ENCODE measurements around the gene MAD2L1BP. TPM values are rescaled to one million over a fixed set of nuclear protein-coding genes. Genes with fewer than 3 reads are reported as not detected.

Gene MAD2L1BP
- total RNA-seq, 3 donors from 2014 or later: 25.7 to 51.4 (median 41.4) TPM

GRCh38 chr6:43634702-43635303, 837 bp upstream of the MAD2L1BP start:
- no peak overlapping the region for H3K4me3 ChIP-seq
- intact Hi-C loops (cut with DNase I, micrococcal nuclease): no loop called here
- TF ChIP-seq CTCF (IDR thresholded peaks at IDR 0.05): no peak
- no peaks in the 10 kb centered on the region for H3K36me3 ChIP-seq (ENCODE audit: low read depth)
- H3K4me1 ChIP-seq (ENCODE audit: low read depth): peaks cover 28% of the 10 kb centered on the region
- ATAC-seq (no peak), DNase-seq (no peak)
- no peaks in the 10 kb centered on the region for H3K9me3 ChIP-seq

- peak overlapping the region; percentile 68 for H3K4me3 ChIP-seq
- DNase-seq (no peak), ATAC-seq (peak; percentile 26)
- no peaks in the 10 kb centered on the region for H3K9me3 ChIP-seq
- H3K4me1 ChIP-seq (ENCODE audit: low read depth): peaks cover 21% of the 10 kb centered on the region
- TF ChIP-seq CTCF (IDR thresholded peaks at IDR 0.05): no peak
- intact Hi-C loops (cut with DNase I, micrococcal nuclease): no loop called here
- H3K36me3 ChIP-seq (ENCODE audit: low read depth): peaks cover 7% of the 10 kb centered on the region
Measured at GRCh38 chr6:43636308-43636659, 644 bp downstream of the MAD2L1BP start.

GRCh38 chr6:43639984-43640800, 4.6 kb downstream of the MAD2L1BP start:
- peaks cover 21% of the 10 kb centered on the region for H3K4me1 ChIP-seq (ENCODE audit: low read depth)
- ATAC-seq: no peak
- peaks cover 7% of the 10 kb centered on the region for H3K36me3 ChIP-seq (ENCODE audit: low read depth)
- DNase-seq: no peak
- intact Hi-C loops (cut with DNase I, micrococcal nuclease): no loop called here
- no peaks in the 10 kb centered on the region for H3K9me3 ChIP-seq
- TF ChIP-seq CTCF (IDR thresholded peaks at IDR 0.05): no peak
- H3K4me3 ChIP-seq: no peak overlapping the region

- ATAC-seq: peak; percentile 83
- H3K4me3 ChIP-seq: no peak within 1 kb of the TSS
- no peak for TF ChIP-seq CTCF (IDR thresholded peaks at IDR 0.05)
- intact Hi-C loops (cut with DNase I, micrococcal nuclease): no loop called here
- H3K4me1 ChIP-seq (ENCODE audit: low read depth): peaks cover 9% of the 10 kb centered on the region
- H3K9me3 ChIP-seq: no peaks in the 10 kb centered on the region
- peaks cover 7% of the 10 kb centered on the region for H3K36me3 ChIP-seq (ENCODE audit: low read depth)
- peak; percentile 81 to 85 (median 81) for DNase-seq
Measured at GRCh38 chr6:43644940-43645612, 9.4 kb downstream of the MAD2L1BP start, which contains the start of gene RSPH9. Gene RSPH9 (plus strand): TSS chr6:43645036. CDS start chr6:43645099, 63 bp downstream.

- TF ChIP-seq CTCF (IDR thresholded peaks at IDR 0.05): no peak
- ATAC-seq: no peak
- H3K36me3 ChIP-seq (ENCODE audit: low read depth): peaks cover 3% of the 10 kb centered on the region
Measured at GRCh38 chr6:43645613-43645964, 9.9 kb downstream of the MAD2L1BP start.

More at GRCh38 chr6:43645613-43645964, 9.9 kb downstream of the MAD2L1BP start:
- H3K9me3 ChIP-seq: no peaks in the 10 kb centered on the region
- peaks cover 9% of the 10 kb centered on the region for H3K4me1 ChIP-seq (ENCODE audit: low read depth)
- intact Hi-C loops (cut with DNase I, micrococcal nuclease): no loop called here
- DNase-seq: no peak
- no peak overlapping the region for H3K4me3 ChIP-seq
